Activated naive CD4-positive, alpha-beta T cell treated with anti-CD3 and anti-CD28 coated beads, Interleukin-2, amount 10 ng/mL, durations not matched to agents 7 days and 5 days (primary cell): ENCODE data around the gene PPP1R26.

Experiments used
- CTCF ChIA-PET: fragments of 350-600 bp; sonication (Branson Sonifier 250); formaldehyde crosslinking; loops from one replicate; lab custom pipeline; 2021; ENCODE audit warnings: antibody characterized with exemption; lab: Charles Lee
- DNase-seq: peaks from one replicate; pipeline ENCODE4 v3.0.0-alpha.2; 2020
- H3K27ac Mint-ChIP-seq: one replicate; pipeline ENCODE4 v1.8.0; 2021; ENCODE audit warnings: mild to moderate bottlenecking, moderate library complexity, mixed read lengths
- H3K27me3 Mint-ChIP-seq: one replicate; pipeline ENCODE4 v1.8.0; 2021; ENCODE audit warnings: mild to moderate bottlenecking, mixed read lengths
- H3K36me3 Mint-ChIP-seq: one replicate; pipeline ENCODE4 v1.8.0; 2021; ENCODE audit warnings: mixed read lengths
- H3K4me1 Mint-ChIP-seq: one replicate; pipeline ENCODE4 v1.8.0; 2021; ENCODE audit warnings: mixed read lengths
- H3K4me3 Mint-ChIP-seq: one replicate; pipeline ENCODE4 v1.8.0; 2021; ENCODE audit warnings: mild to moderate bottlenecking, moderate library complexity, mixed read lengths
- H3K9me3 Mint-ChIP-seq: one replicate; pipeline ENCODE4 v1.8.0; 2021; ENCODE audit warnings: mixed read lengths

PPP1R26 gene

DNA sequence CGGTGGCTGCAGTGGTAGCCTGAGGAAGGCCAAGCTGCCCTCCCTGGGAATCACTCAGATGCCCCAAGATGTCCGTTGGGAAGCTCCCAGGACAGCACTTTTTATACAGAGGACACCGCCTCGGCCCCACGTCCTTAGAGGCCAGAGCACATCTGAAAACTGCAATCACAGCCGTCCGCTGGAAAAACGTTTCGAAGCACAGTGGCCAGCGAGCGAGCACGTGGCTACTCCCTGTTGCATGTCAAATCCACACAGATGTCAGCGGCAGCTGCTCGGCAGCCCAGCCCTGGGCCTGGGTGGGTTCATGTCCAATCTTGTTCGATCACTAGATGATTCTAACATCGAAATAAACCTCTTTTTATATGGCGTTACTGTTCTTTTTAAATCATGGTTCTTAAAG, 8.9 kb downstream of the PPP1R26 start:
- DNase-seq = peak; percentile 12
- CTCF ChIA-PET = no interaction called here
- H3K9me3 Mint-ChIP-seq = no peaks in the 10 kb centered on the region
- no peaks in the 10 kb centered on the region for H3K4me1 Mint-ChIP-seq
- no peaks in the 10 kb centered on the region for H3K36me3 Mint-ChIP-seq
- peaks cover 9% of the 10 kb centered on the region for H3K27me3 Mint-ChIP-seq
- H3K27ac Mint-ChIP-seq = no peak overlapping the region
- no peak overlapping the region for H3K4me3 Mint-ChIP-seq

DNA sequence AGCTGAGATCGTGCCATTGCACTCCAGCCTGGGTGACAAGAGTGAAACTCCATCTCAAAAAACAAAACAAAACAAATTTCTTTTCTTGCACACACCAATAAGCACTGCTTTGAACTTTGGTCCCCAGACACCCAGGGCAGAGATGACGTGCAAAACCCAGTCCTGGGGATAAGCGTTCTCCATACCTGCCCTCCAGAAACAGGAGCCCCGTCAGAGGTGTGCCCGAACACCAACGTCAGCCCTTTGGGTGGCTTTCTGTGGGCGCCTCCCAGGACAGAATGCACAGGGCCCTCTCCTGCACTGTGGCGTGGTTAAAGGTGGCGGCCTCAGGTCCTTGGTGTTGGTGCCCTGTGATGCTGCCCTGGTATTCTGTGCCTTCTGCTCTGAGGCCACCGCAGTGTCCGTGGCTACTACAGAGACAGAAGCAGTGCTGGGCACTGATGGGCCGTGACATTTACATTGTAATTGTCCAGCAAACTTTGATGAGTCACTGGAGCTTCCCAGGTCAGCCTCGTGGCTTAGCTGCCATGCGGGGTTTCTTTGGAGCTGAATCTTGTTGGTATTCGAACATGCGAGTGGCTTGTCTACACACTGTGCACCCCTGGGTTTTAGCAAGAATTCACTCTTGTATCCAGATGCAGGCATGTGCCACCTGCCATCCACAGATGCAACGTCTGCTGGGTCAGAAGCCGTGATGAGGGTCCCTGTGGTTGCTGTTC, 9.8 kb downstream of the PPP1R26 start:
- H3K9me3 Mint-ChIP-seq = no peaks in the 10 kb centered on the region
- H3K27ac Mint-ChIP-seq = no peak overlapping the region
- no peaks in the 10 kb centered on the region for H3K36me3 Mint-ChIP-seq
- no peak overlapping the region for H3K4me3 Mint-ChIP-seq
- peaks cover 4% of the 10 kb centered on the region for H3K27me3 Mint-ChIP-seq
- H3K4me1 Mint-ChIP-seq = no peaks in the 10 kb centered on the region
- CTCF ChIA-PET = interaction anchor here (1.0 kb wide), 1 partner anchor 15 kb away, joined by 3 read pairs; no protein-coding TSS in a partner anchor
- DNase-seq = peak; percentile 8

DNA sequence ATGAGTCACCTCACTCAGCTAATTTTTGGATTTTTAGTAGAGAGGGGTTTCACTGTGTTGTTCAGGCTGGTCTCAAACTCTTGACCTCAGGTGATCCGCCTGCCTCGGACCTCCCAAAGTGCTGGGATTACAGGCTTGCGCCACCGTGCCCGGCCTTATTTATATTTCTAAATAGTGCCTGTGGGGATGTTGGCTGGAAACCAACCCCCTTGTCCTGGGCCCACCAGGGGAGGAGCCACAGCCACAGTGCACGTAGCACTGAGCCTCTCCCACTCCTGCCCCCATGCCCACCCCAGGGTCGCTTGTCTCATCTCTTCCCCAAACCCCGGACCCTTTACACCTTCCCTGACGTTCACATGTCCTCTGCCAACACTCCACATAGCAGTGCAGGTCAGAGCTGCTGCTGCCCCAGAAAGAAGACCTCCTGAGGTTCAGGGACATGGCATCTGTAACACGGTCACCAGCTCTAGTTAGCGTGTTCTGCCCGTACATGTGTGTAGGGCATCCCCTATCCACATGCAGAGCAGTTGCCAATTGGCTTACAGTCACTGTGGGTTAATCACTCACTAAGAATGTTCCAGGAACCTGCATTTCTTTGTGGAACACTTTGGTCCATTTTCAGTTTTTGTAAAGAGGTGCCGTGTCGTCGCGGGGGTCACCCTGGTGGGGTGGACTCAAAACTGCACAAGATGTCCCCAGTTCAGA, 10.7 kb downstream of the PPP1R26 start:
- H3K27ac Mint-ChIP-seq = no peak overlapping the region
- peaks cover 8% of the 10 kb centered on the region for H3K27me3 Mint-ChIP-seq
- no peaks in the 10 kb centered on the region for H3K36me3 Mint-ChIP-seq
- H3K4me1 Mint-ChIP-seq = no peaks in the 10 kb centered on the region
- CTCF ChIA-PET = interaction anchor here (0.5 to 1.0 kb wide), 2 partner anchors 14 kb away, joined by 3 read pairs; no protein-coding TSS in a partner anchor
- no peak overlapping the region for H3K4me3 Mint-ChIP-seq
- peak; percentile 18 for DNase-seq
- H3K9me3 Mint-ChIP-seq = no peaks in the 10 kb centered on the region

DNA sequence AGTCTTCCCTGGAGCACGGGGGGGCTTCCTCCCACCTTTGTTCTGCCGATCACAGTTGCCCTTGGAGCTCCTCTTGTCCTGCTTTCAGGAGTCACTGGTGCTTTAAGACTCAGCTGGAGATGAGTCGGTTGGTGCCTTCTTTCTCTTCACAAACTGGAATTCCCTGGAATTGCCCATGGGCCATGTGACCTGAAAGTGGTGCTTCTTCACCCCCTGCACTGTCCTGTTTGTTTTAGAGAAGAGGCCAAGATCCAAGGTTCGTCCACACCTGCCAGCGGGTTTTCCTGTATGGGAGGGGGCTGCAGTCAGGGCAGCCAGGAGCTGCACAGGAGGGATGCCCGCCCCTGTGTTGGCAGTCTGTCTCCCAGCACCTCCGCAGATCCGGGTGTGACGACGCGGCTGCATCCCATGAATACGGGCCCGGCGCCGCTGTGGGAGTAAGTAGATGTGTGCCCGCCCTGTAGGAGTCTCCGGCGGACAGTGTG, 11.4 kb downstream of the PPP1R26 start:
- DNase-seq = peak; percentile 13
- CTCF ChIA-PET = interaction anchor here (0.5 kb wide), 1 partner anchor 14 kb away, joined by 3 read pairs; no protein-coding TSS in a partner anchor
- Mint-ChIP-seq H3K4me1 (no peaks in the 10 kb centered on the region), H3K27me3 (peaks cover 8% of the 10 kb centered on the region), H3K4me3 (no peak overlapping the region), H3K27ac (no peak overlapping the region), H3K9me3 (no peaks in the 10 kb centered on the region), H3K36me3 (no peaks in the 10 kb centered on the region)

DNA sequence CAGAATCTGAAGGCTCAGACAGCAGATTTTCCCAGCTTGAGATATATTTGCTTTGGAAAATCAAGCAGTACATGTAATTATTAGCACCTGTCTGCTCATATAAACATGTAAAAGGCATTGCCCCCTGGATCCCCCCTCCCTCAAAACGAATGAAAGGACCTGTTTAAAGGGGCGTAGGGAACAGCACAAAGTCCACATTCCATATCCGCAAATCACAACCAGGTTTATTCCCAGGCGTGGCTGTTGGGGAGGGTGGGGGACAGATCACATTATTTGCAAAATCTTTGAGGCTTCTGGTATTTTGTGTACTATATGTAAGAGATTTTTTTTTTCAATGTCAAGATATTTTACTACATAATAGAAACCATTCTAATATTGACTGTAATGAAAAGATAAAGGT, 12.2 kb downstream of the PPP1R26 start:
- H3K27me3 Mint-ChIP-seq = peaks cover 8% of the 10 kb centered on the region
- no peak overlapping the region for H3K27ac Mint-ChIP-seq
- H3K9me3 Mint-ChIP-seq = no peaks in the 10 kb centered on the region
- CTCF ChIA-PET = no interaction called here
- no peak overlapping the region for H3K4me3 Mint-ChIP-seq
- H3K4me1 Mint-ChIP-seq = no peaks in the 10 kb centered on the region
- H3K36me3 Mint-ChIP-seq = no peaks in the 10 kb centered on the region
- DNase-seq = no peak

DNA sequence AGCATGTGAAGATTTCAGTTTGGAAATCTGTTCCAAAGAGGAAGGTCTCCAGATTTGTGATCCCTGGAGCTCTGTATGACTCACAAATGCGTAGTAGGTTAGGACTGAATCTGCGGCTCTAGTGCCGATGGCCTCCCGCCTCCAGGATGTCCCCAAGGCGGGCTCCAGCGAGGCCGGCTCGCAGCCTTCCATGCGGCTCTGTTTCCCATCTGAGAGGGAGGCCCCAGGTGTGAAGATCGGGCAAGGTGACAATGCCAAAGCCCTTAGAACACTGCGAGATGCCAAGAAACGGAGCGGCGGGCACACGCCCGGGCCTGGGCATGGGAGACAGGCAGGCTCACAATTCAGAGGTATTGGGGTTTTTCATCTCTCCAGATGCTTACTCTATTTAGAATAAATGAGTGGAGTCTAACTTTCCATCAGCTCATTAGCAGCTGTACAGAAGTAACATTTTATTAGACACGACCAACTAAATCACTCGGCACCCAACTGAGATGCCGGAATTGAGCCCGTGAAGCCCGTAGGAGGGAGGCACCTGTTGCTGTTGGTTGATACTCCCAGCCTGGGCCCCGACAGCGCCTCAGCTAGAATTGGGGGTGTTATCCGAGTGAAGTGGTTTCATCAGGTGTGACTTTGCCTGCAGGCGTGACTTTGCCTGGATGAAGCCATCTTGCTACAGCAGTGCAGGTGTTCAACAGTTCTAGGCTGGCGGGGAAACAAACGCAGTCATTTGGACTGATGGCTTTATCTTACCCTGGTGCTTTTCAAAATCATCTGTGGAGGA, 13.5 kb downstream of the PPP1R26 start:
- H3K9me3 Mint-ChIP-seq = no peaks in the 10 kb centered on the region
- no peak overlapping the region for H3K4me3 Mint-ChIP-seq
- CTCF ChIA-PET = interaction anchor here (2.3 kb wide), 1 partner anchor 12 kb away, joined by 11 read pairs; no protein-coding TSS in a partner anchor
- H3K36me3 Mint-ChIP-seq = no peaks in the 10 kb centered on the region
- peaks cover 10% of the 10 kb centered on the region for H3K27me3 Mint-ChIP-seq
- H3K4me1 Mint-ChIP-seq = no peaks in the 10 kb centered on the region
- DNase-seq = peak; percentile 8
- H3K27ac Mint-ChIP-seq = no peak overlapping the region

DNA sequence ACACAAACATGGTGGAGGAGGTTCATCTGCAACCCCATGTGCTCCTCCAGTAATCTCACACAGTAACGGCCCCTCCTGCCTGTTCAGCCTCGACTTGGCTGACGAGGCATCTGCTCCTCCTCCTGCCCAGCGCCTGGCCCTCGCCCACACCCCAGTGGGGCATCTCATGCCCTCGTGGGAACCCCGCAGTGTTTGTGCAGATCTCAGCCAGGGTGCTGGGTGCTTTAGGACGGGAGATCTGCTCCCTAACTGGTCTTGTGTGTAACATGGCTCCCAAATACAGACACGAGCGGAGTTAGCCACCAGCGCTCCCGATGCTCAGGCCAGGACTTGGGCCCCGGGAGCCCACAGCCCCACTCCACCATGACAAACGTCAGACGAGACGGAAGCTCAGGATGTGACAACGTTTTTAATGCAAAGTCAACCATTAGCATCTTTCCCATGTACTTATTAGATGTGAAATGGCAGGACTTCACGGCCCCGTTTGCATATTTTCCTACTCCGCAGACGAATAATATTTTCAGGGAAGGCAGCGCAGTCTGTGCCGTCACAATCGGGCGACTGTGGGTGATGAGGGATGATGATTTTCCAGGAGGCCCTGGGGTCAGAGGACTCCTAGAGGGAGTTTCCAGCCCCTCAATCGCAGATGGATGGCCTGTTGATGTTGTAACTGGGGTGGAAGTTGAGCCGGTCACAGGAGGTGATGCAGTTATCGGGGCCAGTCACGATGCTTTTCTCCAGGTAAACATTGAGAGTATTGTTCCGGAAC, 15.4 kb downstream of the PPP1R26 start:
- H3K4me1 Mint-ChIP-seq = peaks cover 4% of the 10 kb centered on the region
- no peaks in the 10 kb centered on the region for H3K9me3 Mint-ChIP-seq

DNA sequence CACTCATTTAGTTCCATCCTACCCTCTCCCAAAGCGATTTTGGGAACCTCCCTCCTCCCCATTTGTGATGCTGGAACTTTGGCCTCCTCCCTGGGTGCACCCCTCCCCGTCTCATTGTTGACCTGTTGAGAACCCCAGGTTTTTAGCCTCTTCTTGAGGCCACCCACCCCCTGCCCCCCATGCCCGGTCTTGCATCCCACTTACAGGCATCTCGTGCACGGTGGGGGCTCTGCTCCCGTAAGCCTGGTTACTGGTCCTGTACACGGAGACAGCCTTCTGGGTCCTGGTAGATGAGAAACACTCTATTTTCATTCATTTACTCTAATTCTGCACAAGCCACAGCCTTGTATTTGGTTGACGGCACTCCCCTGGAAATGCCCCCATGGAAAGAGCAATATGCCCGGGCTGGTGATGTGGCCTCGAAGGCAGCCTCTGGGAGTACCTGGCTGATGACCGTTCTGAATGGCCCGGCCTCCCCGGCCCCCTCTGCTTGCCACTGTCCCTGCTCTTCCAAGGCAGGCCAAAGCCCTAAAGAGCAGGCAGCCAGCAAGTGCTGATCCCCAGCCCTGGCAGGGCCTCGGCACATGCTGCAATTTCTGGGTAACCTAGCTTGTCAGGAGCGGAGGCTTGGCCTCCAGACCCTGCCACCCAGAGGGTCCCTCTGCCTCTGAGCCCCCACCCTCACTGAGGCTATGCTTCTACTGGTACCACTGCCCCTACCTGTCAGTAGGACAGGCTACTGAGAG, 19.0 kb downstream of the PPP1R26 start:
- peaks cover 23% of the 10 kb centered on the region for H3K27me3 Mint-ChIP-seq
- CTCF ChIA-PET = no interaction called here
- H3K9me3 Mint-ChIP-seq = no peaks in the 10 kb centered on the region
- no peak overlapping the region for H3K4me3 Mint-ChIP-seq
- DNase-seq = peak; percentile 18
- H3K36me3 Mint-ChIP-seq = peaks cover 7% of the 10 kb centered on the region
- peaks cover 18% of the 10 kb centered on the region for H3K4me1 Mint-ChIP-seq
- no peak overlapping the region for H3K27ac Mint-ChIP-seq

More for the DNA sequence above, 15.4 kb downstream of the PPP1R26 start:
- Mint-ChIP-seq H3K36me3 (no peaks in the 10 kb centered on the region), H3K27ac (no peak overlapping the region), H3K4me3 (no peak overlapping the region), H3K27me3 (peaks cover 27% of the 10 kb centered on the region)
- CTCF ChIA-PET = interaction anchor here (2.3 kb wide), 1 partner anchor 10 kb away, joined by 11 read pairs; no protein-coding TSS in a partner anchor
- peak; percentile 8 for DNase-seq

DNA sequence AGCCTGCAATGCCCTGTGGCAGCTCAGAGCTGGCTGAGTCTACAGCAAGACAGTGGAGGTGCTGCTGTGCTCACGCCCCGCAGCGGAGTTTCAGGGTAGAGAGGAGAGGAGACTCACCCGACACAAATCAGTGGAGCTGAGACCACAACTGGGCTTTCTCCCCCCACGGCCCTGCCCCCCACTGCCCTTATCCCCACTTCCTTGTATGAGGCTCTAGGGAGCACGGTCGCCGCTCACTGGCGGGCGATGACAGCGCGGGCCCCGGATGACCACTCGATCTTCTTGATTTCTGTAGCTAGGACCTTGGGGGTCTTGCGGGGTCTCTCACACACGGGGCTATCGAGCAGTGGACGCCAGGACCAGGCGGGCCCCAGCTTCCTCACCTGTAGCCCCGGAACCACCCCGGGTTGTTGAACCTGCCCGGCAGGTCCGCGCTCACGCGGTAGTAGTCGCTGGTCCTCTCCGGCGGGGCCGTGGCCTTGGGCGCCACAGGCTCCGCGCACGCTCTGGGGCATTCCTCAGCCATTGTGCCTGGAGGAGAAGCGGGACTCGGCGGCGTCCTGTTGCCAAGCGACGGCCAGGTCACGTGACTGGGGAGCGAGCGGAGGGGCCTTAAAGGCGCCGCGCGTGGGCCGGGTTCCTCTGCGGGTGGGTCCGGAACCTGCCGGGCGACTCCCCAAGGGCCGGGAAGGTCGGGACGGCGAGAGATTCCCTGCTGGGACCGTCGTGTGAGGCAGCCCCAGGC, 19.9 kb downstream of the PPP1R26 start:
- H3K4me3 Mint-ChIP-seq = peak overlapping the region; percentile 91
- peak; percentile 94 for DNase-seq
- H3K27me3 Mint-ChIP-seq = peaks cover 23% of the 10 kb centered on the region
- peaks cover 11% of the 10 kb centered on the region for H3K36me3 Mint-ChIP-seq
- CTCF ChIA-PET = no interaction called here
- no peaks in the 10 kb centered on the region for H3K9me3 Mint-ChIP-seq
- H3K4me1 Mint-ChIP-seq = peaks cover 18% of the 10 kb centered on the region
- peak overlapping the region; percentile 19 for H3K27ac Mint-ChIP-seq

DNA sequence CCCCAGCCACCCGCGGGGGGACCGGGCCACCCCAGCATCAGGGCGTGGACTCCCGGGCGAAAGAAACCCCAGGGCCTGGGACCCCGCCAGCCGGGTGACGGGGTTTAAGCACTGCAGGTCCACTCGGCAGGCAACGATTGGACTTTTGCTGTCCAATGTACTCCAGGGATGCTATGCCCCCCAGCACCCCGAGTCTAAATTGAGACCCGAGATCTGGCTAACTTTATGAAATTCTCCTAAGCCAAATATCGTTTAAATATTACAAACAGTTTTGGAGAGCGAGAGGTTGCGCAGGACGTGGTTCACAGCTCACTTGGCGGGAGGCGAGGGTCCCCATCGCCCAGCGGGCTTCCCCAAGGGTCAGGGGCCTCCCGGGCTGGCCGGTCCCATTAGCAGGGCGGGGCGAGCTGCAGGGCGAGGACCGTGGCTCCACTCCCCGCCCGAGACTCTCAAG, 20.5 kb downstream of the PPP1R26 start:
- no peak for DNase-seq
- H3K4me1 Mint-ChIP-seq = peaks cover 18% of the 10 kb centered on the region
- CTCF ChIA-PET = no interaction called here
- H3K4me3 Mint-ChIP-seq = peak overlapping the region; percentile 91
- H3K36me3 Mint-ChIP-seq = peaks cover 14% of the 10 kb centered on the region
- H3K9me3 Mint-ChIP-seq = no peaks in the 10 kb centered on the region
- H3K27me3 Mint-ChIP-seq = peaks cover 20% of the 10 kb centered on the region
- H3K27ac Mint-ChIP-seq = no peak overlapping the region

DNA sequence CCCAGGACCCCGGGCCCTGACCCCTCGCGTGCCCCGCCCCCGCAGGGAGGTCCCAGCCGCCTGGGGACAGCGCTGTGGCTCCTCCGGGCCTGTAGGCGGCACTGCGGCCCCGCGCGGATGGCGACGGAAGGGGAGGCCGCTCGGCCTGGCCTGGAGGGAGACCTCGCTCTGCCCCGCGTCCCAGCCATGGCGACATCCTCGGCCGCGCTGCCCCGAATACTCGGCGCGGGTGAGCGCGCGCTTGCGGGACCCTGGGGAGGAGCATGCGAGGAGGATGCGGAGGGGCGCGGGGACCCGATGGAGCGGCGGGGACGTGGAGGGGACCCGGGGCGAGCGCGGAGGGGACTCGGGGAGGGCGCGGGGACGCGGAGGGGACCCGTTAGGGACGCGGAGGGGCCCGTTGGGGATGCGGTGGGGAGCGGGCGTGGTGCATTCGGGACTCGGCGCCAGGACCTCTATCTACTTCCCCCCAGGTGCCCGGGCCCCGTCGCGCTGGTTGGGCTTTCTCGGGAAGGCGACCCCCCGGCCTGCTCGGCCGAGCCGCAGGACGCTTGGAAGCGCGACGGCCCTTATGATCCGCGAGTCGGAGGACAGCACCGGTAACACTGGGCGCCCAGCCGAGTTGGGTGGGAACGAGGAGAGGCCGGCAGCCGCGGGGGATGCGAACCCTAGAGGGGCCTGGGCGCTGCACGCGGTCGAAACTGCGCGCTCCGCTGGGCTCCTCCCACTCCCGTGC, 21.1 kb downstream of the PPP1R26 start, which contains the start of gene MRPS2:
Gene MRPS2, plus strand, starts transcription at position 158 of the 736 bp plus-strand sequence. Its CDS starts 29 bp downstream, at position 187.
- H3K9me3 Mint-ChIP-seq = no peaks in the 10 kb centered on the region
- H3K4me3 Mint-ChIP-seq = peak within 1 kb of the TSS; percentile 91
- H3K36me3 Mint-ChIP-seq = peaks cover 16% of the 10 kb centered on the region
- peak within 1 kb of the TSS; percentile 88 for H3K27ac Mint-ChIP-seq
- peaks cover 18% of the 10 kb centered on the region for H3K4me1 Mint-ChIP-seq
- CTCF ChIA-PET = no interaction called here
- peaks cover 19% of the 10 kb centered on the region for H3K27me3 Mint-ChIP-seq
- peak; percentile 89 for DNase-seq
